HepG2 (cell line): ENCODE data around the gene CSK. TPM values are rescaled to one million over a fixed set of nuclear protein-coding genes. Genes with fewer than 3 reads are reported as not detected.

Experiments used
- ATAC-seq: fragments of 200-7000 bp; cut with Tn5 transposase; 3 replicates; pipeline ENCODE4 v1.9.1; 2020; ENCODE audit warnings: mild to moderate bottlenecking, moderate library complexity
- BruUV-seq: library from RNA; stranded (reverse); fragments of 400-500 nt; replicated peaks from 2 replicates; lab custom pipeline; 2021; lab: Mats Ljungman, UMichigan
- CTCF ChIA-PET: fragments of 300-600 bp; formaldehyde crosslinking; extraction: SDS; loops from one replicate; lab custom pipeline; 2021; ENCODE audit warnings: low total read pairs, inconsistent platforms, low intra/inter-chr PET ratio; lab: Yijun Ruan, JAX
- POLR2A ChIA-PET: fragments of 350-600 bp; sonication (Branson Sonifier 250); formaldehyde crosslinking; loops from one replicate; lab custom pipeline; 2020; ENCODE audit warnings: antibody characterized with exemption, inconsistent platforms; lab: Yijun Ruan, JAX
- DNase-seq: peaks from one replicate; pipeline ENCODE4 v3.0.0-alpha.2; 2015; ENCODE audit warnings: low spot score
- FAIRE-seq: peaks from 3 replicates; lab custom pipeline; 2011; peaks lifted over from hg19 to GRCh38; lab: Jason Lieb, UNC
- H2AFZ ChIP-seq: one replicate; pipeline ENCODE4 v1.6.1; 2011; ENCODE audit warnings: low read length, inconsistent platforms
- H3K27ac ChIP-seq: fragments of 300-600 bp; 3 replicates; pipeline ENCODE4 v1.8.0; 2011; ENCODE audit warnings: mixed run types, mild to moderate bottlenecking, mixed read lengths, low read length, inconsistent platforms; ENCODE audit not compliant: insufficient read depth; ENCODE audit errors: extremely low read length
- H3K27me3 ChIP-seq, 2 experiments: fragments of 200-600 bp in 1 of 2; 2 replicates in 1 of 2; 3 replicates in 1 of 2; pipeline versions ENCODE4 v1.6.0 to v1.8.0; 2011; ENCODE audit warnings: low read length in 2 of 2, mild to moderate bottlenecking in 2 of 2, moderate library complexity in 2 of 2, inconsistent platforms in 1 of 2; ENCODE audit not compliant: insufficient read depth in 2 of 2, control insufficient read depth in 1 of 2
- H3K36me3 ChIP-seq, 2 experiments: fragments of 200-600 bp in 1 of 2; replicated peaks in 1 of 2; 2 replicates in 1 of 2; 3 replicates in 1 of 2; pipeline versions ENCODE4 v1.5.1 to v1.8.0; 2011; ENCODE audit warnings: low read length in 2 of 2, inconsistent platforms in 1 of 2; ENCODE audit not compliant: insufficient read depth in 2 of 2, control insufficient read depth in 1 of 2
- H3K4me1 ChIP-seq: 2 replicates; pipeline ENCODE4 v1.5.1; 2012; ENCODE audit warnings: low read length, inconsistent platforms; ENCODE audit not compliant: insufficient read depth
- H3K4me2 ChIP-seq: 2 replicates; pipeline ENCODE4 v1.6.0; 2011; ENCODE audit warnings: low read depth, low read length, inconsistent platforms
- H3K4me3 ChIP-seq, 3 experiments: fragments of 200-600 bp in 1 of 3; sonication (generic), shearing (Covaris generic) in 1 of 3; replicated peaks in 1 of 3; 2 replicates each; pipeline ENCODE4 v1.5.1; 2011 to 2016; ENCODE audit warnings: low read length in 3 of 3, inconsistent platforms in 2 of 3, low read depth in 2 of 3, mild to moderate bottlenecking in 2 of 3, control low read depth in 1 of 3, mixed read lengths in 1 of 3; ENCODE audit not compliant: insufficient read depth in 1 of 3
- H3K79me2 ChIP-seq: one replicate; pipeline ENCODE4 v1.6.1; 2011; ENCODE audit warnings: low read length, inconsistent platforms; ENCODE audit not compliant: insufficient read depth
- H3K9ac ChIP-seq: 2 replicates; pipeline ENCODE4 v1.6.0; 2011; ENCODE audit warnings: mild to moderate bottlenecking, low read depth, low read length, inconsistent platforms; ENCODE audit not compliant: insufficient read depth
- H3K9me3 ChIP-seq: 2 replicates; pipeline ENCODE4 v1.5.1; 2012; ENCODE audit warnings: mild to moderate bottlenecking, low read length
- H4K20me1 ChIP-seq: 2 replicates; pipeline ENCODE4 v1.6.0; 2011; ENCODE audit warnings: inconsistent platforms, mild to moderate bottlenecking, low read length, moderate library complexity; ENCODE audit not compliant: insufficient read depth
- ELF1 ChIP-seq: sonication (generic); formaldehyde crosslinking; IDR thresholded peaks from 2 replicates; pipeline ENCODE4 v1.4.0; 2020; ENCODE audit warnings: missing genetic modification reagents
- ELF3 ChIP-seq: IDR thresholded peaks from 2 replicates; pipeline ENCODE4 v1.6.1; 2016; ENCODE audit warnings: missing genetic modification reagents, missing compliant biosample characterization
- ELK4 ChIP-seq: sonication (generic); formaldehyde crosslinking; IDR thresholded peaks from 2 replicates; pipeline ENCODE4 v1.9.0; 2021; ENCODE audit warnings: missing genetic modification reagents, borderline replicate concordance
- FOXK2 ChIP-seq: fragments of 450-650 bp; IDR thresholded peaks from 2 replicates; pipeline ENCODE4 v1.6.1; 2016
- HDAC1 ChIP-seq: sonication (generic); formaldehyde crosslinking; IDR thresholded peaks from 2 replicates; pipeline ENCODE4 v1.5.1; 2020; ENCODE audit warnings: mild to moderate bottlenecking, missing genetic modification reagents
- MXD1 ChIP-seq: sonication (generic); formaldehyde crosslinking; IDR thresholded peaks from 2 replicates; pipeline ENCODE4 v1.4.0; 2020; ENCODE audit warnings: mild to moderate bottlenecking, missing genetic modification reagents
- NR3C1 ChIP-seq: sonication (generic); formaldehyde crosslinking; IDR thresholded peaks from 2 replicates; pipeline ENCODE4 v1.4.0; 2020; ENCODE audit warnings: missing genetic modification reagents
- RAD21 ChIP-seq: fragments of 450-650 bp; formaldehyde crosslinking; IDR thresholded peaks from 2 replicates; pipeline ENCODE4 v1.5.0; 2020; ENCODE audit warnings: mild to moderate bottlenecking
- ZKSCAN1 ChIP-seq: fragments of 150-350 bp; IDR thresholded peaks from 2 replicates; pipeline ENCODE4 v1.6.1; 2014; ENCODE audit warnings: low read length
- ZMAT3 ChIP-seq: sonication (generic); formaldehyde crosslinking; conservative IDR thresholded peaks from 2 replicates; pipeline ENCODE4 v1.7.0; 2021; ENCODE audit warnings: missing genetic modification reagents
- ZNF337 ChIP-seq: sonication (generic); formaldehyde crosslinking; IDR thresholded peaks from 2 replicates; pipeline ENCODE4 v1.5.1; 2020; ENCODE audit warnings: missing genetic modification reagents, low read depth, mild to moderate bottlenecking, borderline replicate concordance
- ZNF431 ChIP-seq: sonication (generic); formaldehyde crosslinking; IDR thresholded peaks from 2 replicates; pipeline ENCODE4 v1.9.0; 2022; ENCODE audit warnings: missing genetic modification reagents, low read depth, mild to moderate bottlenecking, borderline replicate concordance
- ZNF574 ChIP-seq: sonication (generic); formaldehyde crosslinking; IDR thresholded peaks from 2 replicates; pipeline ENCODE4 v1.4.0; 2020; ENCODE audit warnings: missing genetic modification reagents
- ZNF703 ChIP-seq: sonication (generic); formaldehyde crosslinking; IDR thresholded peaks from 2 replicates; pipeline ENCODE4 v1.5.1; 2020; ENCODE audit warnings: missing genetic modification reagents, mild to moderate bottlenecking, moderate library complexity, borderline replicate concordance
- ZNF879 ChIP-seq: sonication (generic); formaldehyde crosslinking; IDR thresholded peaks from 2 replicates; pipeline ENCODE4 v1.8.1; 2023; ENCODE audit warnings: missing genetic modification reagents
- WGBS: methylation state at CpG from one replicate; pipeline ENCODE4 v1.1.6; 2017; ENCODE audit warnings: low lambda C conversion rate; 5-methylcytosine and 5-hydroxymethylcytosine counted together
- in situ Hi-C: cut with HindIII; loops from 2 replicates; pipeline ENCODE4 v1.10.0; 2017; ENCODE audit warnings: low pct_unique_long_range_greater_than_20kb; ENCODE audit not compliant: extremely low pct_ligation_motif_present
- intact Hi-C: fragments of 100-400 bp; cut with micrococcal nuclease; formaldehyde crosslinking; loops from one replicate; pipeline ENCODE4 v1.10.0; 2022; ENCODE audit not compliant: unreplicated experiment
- polyA plus RNA-seq, 8 experiments: library from polyadenylated mRNA; depleted of rRNA in 3 of 8; stranded (reverse) in 7 of 8; unstranded in 1 of 8; fragments of >200 nt; fragmentation: Illumina TruSeq in 4 of 8; extraction: Trizol in 4 of 8; gene quantifications; 2 replicates each; pipeline versions ENCODE4 v1.2.1 to v1.2.3, GENCODE V29; 2011 to 2016; ENCODE audit warnings: low read depth in 4 of 8, missing spikeins in 1 of 8, mixed read lengths in 1 of 8; ENCODE audit not compliant: insufficient read depth in 1 of 8
- total RNA-seq, 5 experiments: library from RNA; depleted of rRNA; stranded (reverse); fragments of >200 nt; fragmentation: Illumina TruSeq; extraction: Trizol; gene quantifications; 2 replicates each; pipeline ENCODE4 v1.2.3, GENCODE V29; 2016; ENCODE audit warnings: low read depth in 1 of 5

Gene CSK
- total and polyA plus RNA-seq, 2 of the 13 experiments (the other 11 are each of a cell fraction or from before 2014, with no cell fraction given), result 12.5 to 21.3 TPM

GRCh38 chr15:74827614-74828013, 45.7 kb downstream of the CSK start:
- DNase-seq, result no peak
- intact Hi-C loops, result no loop called here
- Histone ChIP-seq H3K4me2 (no peak overlapping the region), H3K9me3 (no peaks in the 10 kb centered on the region), H3K4me1 (peaks cover 14% of the 10 kb centered on the region)
- no peak for ATAC-seq
- TF ChIP-seq ZNF703, result no peak
- TF ChIP-seq HDAC1 (CRISPR knock-in tag), result no peak
- no peak for TF ChIP-seq ZMAT3 (CRISPR knock-in tag)
- TF ChIP-seq, all 625 proteins: peak for 0
- Histone ChIP-seq H4K20me1 (no peaks in the 10 kb centered on the region; the same call in 1 of the 2 replicates), H3K4me3 (no peak overlapping the region), H3K79me2 (no peaks in the 10 kb centered on the region), H3K9ac (no peak overlapping the region), H3K36me3 (no peaks in the 10 kb centered on the region), H3K27me3 (peaks cover 5 to 65% of the 10 kb centered on the region in 2 experiments; a peak in 4 of 5 replicates), H3K27ac (no peak overlapping the region), H2AFZ (no peak overlapping the region)
- no TSS peak for BruUV-seq
- POLR2A ChIA-PET, result no interaction called here
- no peak for FAIRE-seq
- no CpG with 5 or more reads among the region's 5 CpGs for WGBS
- in situ Hi-C loops, result no loop called here
- CTCF ChIA-PET, result no interaction called here

- H3K4me1 ChIP-seq, result peaks cover 26% of the 10 kb centered on the region
- TF ChIP-seq ELF3 (CRISPR knock-in tag) (no peak), ELF1 (CRISPR knock-in tag) (no peak), ZNF574 (CRISPR knock-in tag) (no peak), ZNF337 (CRISPR knock-in tag) (no peak), MXD1 (CRISPR knock-in tag) (no peak), ZKSCAN1 (no peak), FOXK2 (no peak), ZNF431 (no peak), RAD21 (CRISPR knock-in tag) (no peak), ZNF879 (CRISPR knock-in tag) (no peak), NR3C1 (CRISPR knock-in tag) (no peak), ELK4 (CRISPR knock-in tag) (no peak)
- no TSS peak for BruUV-seq
- no peak overlapping the region for H3K4me3 ChIP-seq
- no peaks in the 10 kb centered on the region for H3K9me3 ChIP-seq
- no peak overlapping the region for H3K27ac ChIP-seq
- CTCF ChIA-PET, result no interaction called here
- H3K79me2 ChIP-seq, result no peaks in the 10 kb centered on the region
- no peak for DNase-seq
- no peaks in the 10 kb centered on the region for H3K36me3 ChIP-seq
- in situ Hi-C loops, result no loop called here
- intact Hi-C loops, result no loop called here
- FAIRE-seq, result no peak
- no peak overlapping the region for H3K4me2 ChIP-seq
- POLR2A ChIA-PET, result no interaction called here
- no peaks in the 10 kb centered on the region; the same call in 1 of the 2 replicates for H4K20me1 ChIP-seq
- ATAC-seq, result no peak
- H3K27me3 ChIP-seq, result peaks cover 5 to 59% of the 10 kb centered on the region in 2 experiments; a peak in 4 of 5 replicates
- 26% methylated on average over 4 of the region's 6 CpGs for WGBS
- no peak overlapping the region for H3K9ac ChIP-seq
- no peak overlapping the region for H2AFZ ChIP-seq
Measured at GRCh38 chr15:74828835-74829234, 47.0 kb downstream of the CSK start.
